Subcutaneous adipose tissue (tissue), 4 donors: ENCODE results near the gene ANKRD16. TPM values are rescaled to one million over a fixed set of nuclear protein-coding genes. Genes with fewer than 3 reads are reported as not detected.

Experiments used
- CTCF ChIP-seq: fragments of 450-650 bp; IDR thresholded peaks from one replicate; pipeline ENCODE4 v1.5.1; 2016; ENCODE audit warnings: low read depth, mild to moderate bottlenecking, control low read depth, antibody characterized with exemption, moderate library complexity
- total RNA-seq, 4 donors: library from RNA; depleted of rRNA; stranded (reverse); fragments of >200 nt; gene quantifications; one replicate each; pipeline ENCODE4 v1.1.0, GENCODE V29; 2016

Gene ANKRD16
- total RNA-seq, 4 donors from 2014 or later: 2.8 to 11.5 (median 5.8) TPM

- no peak for TF ChIP-seq CTCF
Measured at GRCh38 chr10:5915451-5915850, 25.8 kb upstream of the ANKRD16 start.

GRCh38 chr10:5913736-5914135, 24.0 kb upstream of the ANKRD16 start:
- no peak for TF ChIP-seq CTCF

- no peak for TF ChIP-seq CTCF
Measured at GRCh38 chr10:5911670-5912069, 22.0 kb upstream of the ANKRD16 start.

GRCh38 chr10:5910323-5911100, 20.8 kb upstream of the ANKRD16 start:
- no peak for TF ChIP-seq CTCF

GRCh38 chr10:5906651-5907050, 17.0 kb upstream of the ANKRD16 start:
- TF ChIP-seq CTCF: no peak

GRCh38 chr10:5905854-5906507, 16.3 kb upstream of the ANKRD16 start:
- TF ChIP-seq CTCF: no peak

- TF ChIP-seq CTCF: no peak
Measured at GRCh38 chr10:5904227-5904626, 14.5 kb upstream of the ANKRD16 start.
